SK-N-MC (cell line): Measurements from ENCODE around the gene ABHD1.
"Not testable (repeated sequence)": the region's sequence is repeated elsewhere in the genome, so short reads cannot be mapped to it uniquely, and the experiment has no call there.

Experiments used
- DNase-seq: peaks from one replicate; pipeline ENCODE4 v3.0.0-alpha.2; 2011; ENCODE audit warnings: low read depth, low spot score
- H3K27ac ChIP-seq: fragments of 200-600 bp; sonication (generic); 2 replicates; pipeline ENCODE4 v1.5.1; 2016; ENCODE audit warnings: mixed run types
- H3K36me3 ChIP-seq: fragments of 200-600 bp; sonication (generic); 2 replicates; pipeline ENCODE4 v1.6.1; 2017; ENCODE audit warnings: antibody characterized with exemption, low read length, mixed read lengths; ENCODE audit not compliant: insufficient read depth
- H3K4me3 ChIP-seq: fragments of 200-600 bp; sonication (generic); 2 replicates; pipeline ENCODE4 v1.5.1; 2016
- H3K9ac ChIP-seq: fragments of 200-600 bp; sonication (generic); 2 replicates; pipeline ENCODE4 v1.8.0; 2017; ENCODE audit warnings: mixed run types, mixed read lengths; ENCODE audit not compliant: insufficient read length
- H3K9me3 ChIP-seq: fragments of 200-600 bp; sonication (generic); 2 replicates; pipeline ENCODE4 v1.6.1; 2017; ENCODE audit warnings: low read depth, mild to moderate bottlenecking, antibody characterized with exemption, low read length, moderate library complexity, mixed read lengths
- EZH2 ChIP-seq: fragments of 200-600 bp; sonication (generic); IDR thresholded peaks from one replicate; pipeline ENCODE4 v1.6.1; 2017; ENCODE audit warnings: antibody characterized with exemption
- FOXP2 ChIP-seq: optimal IDR thresholded peaks from 2 replicates; pipeline ENCODE3; 2011; ENCODE audit warnings: mild to moderate bottlenecking, moderate library complexity; ENCODE audit not compliant: insufficient read depth; ENCODE audit errors: extremely low read length, control extremely low read depth
- POLR2AphosphoS5 ChIP-seq: IDR thresholded peaks from 2 replicates; pipeline ENCODE4 v1.6.1; 2012; ENCODE audit warnings: mild to moderate bottlenecking, low read depth, low read length, borderline replicate concordance

ABHD1 gene

GRCh38 chr2:27171351-27171848 is 47.8 kb downstream of the ABHD1 start:
- no peak overlapping the region for H3K9ac ChIP-seq
- TF ChIP-seq FOXP2: no peak
- no peak for TF ChIP-seq EZH2
- TF ChIP-seq POLR2AphosphoS5: no peak
- no peak overlapping the region for H3K27ac ChIP-seq
- no peak overlapping the region for H3K4me3 ChIP-seq
- DNase-seq: no peak
- no peaks in the 10 kb centered on the region for H3K36me3 ChIP-seq
- no peaks in the 10 kb centered on the region for H3K9me3 ChIP-seq

GRCh38 chr2:27174638-27175037 is 51.0 kb downstream of the ABHD1 start:
- TF ChIP-seq POLR2AphosphoS5: no peak
- TF ChIP-seq FOXP2: no peak
- no peak for TF ChIP-seq EZH2
- no peaks in the 10 kb centered on the region for H3K9me3 ChIP-seq
- H3K9ac ChIP-seq: no peak overlapping the region
- no peak for DNase-seq
- no peak overlapping the region for H3K27ac ChIP-seq
- no peak overlapping the region for H3K4me3 ChIP-seq
- no peaks in the 10 kb centered on the region for H3K36me3 ChIP-seq

GRCh38 chr2:27175330-27175729 is 51.7 kb downstream of the ABHD1 start:
- no peak for TF ChIP-seq POLR2AphosphoS5
- no peak for TF ChIP-seq FOXP2
- Histone ChIP-seq H3K27ac (no peak overlapping the region), H3K9me3 (no peaks in the 10 kb centered on the region), H3K36me3 (no peaks in the 10 kb centered on the region), H3K9ac (no peak overlapping the region), H3K4me3 (no peak overlapping the region)
- no peak for DNase-seq

- not testable (repeated sequence) for DNase-seq, H3K9me3 ChIP-seq, H3K4me3 ChIP-seq, H3K9ac ChIP-seq, H3K27ac ChIP-seq, H3K36me3 ChIP-seq
These were observed 52.2 kb downstream of the ABHD1 start for GRCh38 chr2:27175781-27176180.

GRCh38 chr2:27177441-27178351 is 54.1 kb downstream of the ABHD1 start:
- H3K36me3 ChIP-seq: no peaks in the 10 kb centered on the region

GRCh38 chr2:27178469-27178868 is 54.9 kb downstream of the ABHD1 start:
- no peak overlapping the region for H3K27ac ChIP-seq
- no peak for DNase-seq
- H3K36me3 ChIP-seq: no peaks in the 10 kb centered on the region
- no peak overlapping the region for H3K4me3 ChIP-seq
- no peak for TF ChIP-seq EZH2
- no peak for TF ChIP-seq FOXP2
- TF ChIP-seq POLR2AphosphoS5: no peak
- no peak overlapping the region for H3K9ac ChIP-seq
- H3K9me3 ChIP-seq: no peaks in the 10 kb centered on the region

More at GRCh38 chr2:27177441-27178351, 54.1 kb downstream of the ABHD1 start:
- TF ChIP-seq FOXP2: no peak
- TF ChIP-seq POLR2AphosphoS5: no peak
- TF ChIP-seq EZH2: no peak
- DNase-seq: no peak
- no peak overlapping the region for H3K9ac ChIP-seq
- H3K27ac ChIP-seq: no peak overlapping the region
- H3K9me3 ChIP-seq: no peaks in the 10 kb centered on the region
- H3K4me3 ChIP-seq: no peak overlapping the region

- Histone ChIP-seq H3K27ac (no peak overlapping the region), H3K36me3 (no peaks in the 10 kb centered on the region), H3K9me3 (no peaks in the 10 kb centered on the region), H3K4me3 (no peak overlapping the region), H3K9ac (no peak overlapping the region)
- no peak for TF ChIP-seq FOXP2
- no peak for DNase-seq
These were observed 55.9 kb downstream of the ABHD1 start for GRCh38 chr2:27179344-27180000.
